TTC549 (cell line): Measurements from ENCODE around the gene C4BPB.

Experiments
- FAIRE-seq: peaks from 2 replicates; lab custom pipeline; 2012; peaks lifted over from hg19 to GRCh38; lab: Jason Lieb, UNC

Gene C4BPB

DNA sequence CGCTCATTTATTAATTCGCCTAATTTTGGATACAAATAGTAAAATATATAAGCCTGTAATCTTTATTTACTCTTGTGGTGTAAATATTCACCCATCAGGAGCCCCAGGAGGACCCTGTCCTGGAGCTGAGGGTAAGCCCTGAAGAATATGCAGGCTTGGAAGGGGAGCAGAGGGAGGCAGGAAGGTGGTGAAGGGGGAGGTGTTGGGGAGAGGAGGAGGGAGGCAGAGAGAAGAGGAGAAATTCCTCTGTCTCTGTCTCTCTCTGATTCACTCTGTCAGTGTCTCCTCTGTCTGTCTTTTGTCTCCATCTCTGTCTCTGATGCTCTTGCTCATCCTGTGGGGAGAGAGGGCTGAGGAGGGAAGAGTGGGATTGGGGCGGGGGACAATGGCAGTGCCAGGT is 2.8 kb upstream of the C4BPB start:
- no peak for FAIRE-seq

DNA sequence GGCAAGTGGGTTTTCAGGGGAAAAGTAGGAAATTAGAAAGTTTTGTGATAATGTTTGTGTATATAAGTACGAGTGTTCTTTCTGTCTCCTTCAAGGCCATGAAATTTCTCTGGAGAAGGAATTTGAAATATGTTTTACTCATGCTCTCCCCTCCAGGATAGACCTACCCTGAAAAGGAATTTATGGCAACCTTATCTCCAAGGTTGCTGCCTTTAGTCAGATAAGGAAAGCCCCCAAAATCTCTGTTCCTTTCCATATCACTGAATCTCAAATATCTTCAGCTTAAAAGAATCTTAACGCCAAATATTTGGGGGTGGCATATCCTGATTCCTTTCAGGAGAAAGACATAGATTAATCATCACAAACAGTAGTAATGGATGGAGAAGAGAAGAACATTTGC is 499 bp upstream of the C4BPB start:
- FAIRE-seq: no peak

DNA sequence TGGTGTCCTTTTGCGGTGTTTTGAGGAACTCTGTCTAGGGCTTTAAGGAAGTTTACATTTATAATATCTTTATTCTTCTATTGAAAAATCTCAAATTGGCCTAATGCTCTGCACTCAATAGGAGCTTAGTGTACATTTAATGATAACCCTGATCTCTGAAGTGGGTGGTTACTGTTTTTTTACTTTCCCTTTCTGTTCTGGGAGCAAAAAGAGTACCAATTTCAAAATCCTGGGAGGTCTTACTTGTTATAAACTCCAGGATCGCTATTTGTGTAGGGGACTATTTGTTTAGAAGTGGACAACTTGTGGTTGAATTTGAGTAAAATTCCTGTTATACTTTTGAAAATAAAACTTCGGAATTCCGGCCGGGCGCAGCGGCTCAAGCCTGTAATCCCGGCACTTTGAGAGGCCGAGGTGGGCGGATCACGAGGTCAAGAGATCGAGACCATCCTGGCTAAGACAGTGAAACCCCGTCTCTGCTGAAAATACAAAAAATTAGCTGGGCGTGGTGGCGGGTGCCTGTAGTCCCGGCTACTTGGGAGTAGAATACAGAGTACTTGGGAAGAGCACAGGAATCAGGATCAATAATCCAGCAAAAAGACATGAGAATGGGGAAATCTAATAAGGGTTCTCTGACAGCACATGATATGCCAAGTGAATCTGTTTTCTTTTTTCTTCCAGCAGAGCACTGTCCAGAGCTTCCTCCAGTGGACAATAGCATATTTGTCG is 1.1 kb downstream of the C4BPB start:
- no peak for FAIRE-seq

DNA sequence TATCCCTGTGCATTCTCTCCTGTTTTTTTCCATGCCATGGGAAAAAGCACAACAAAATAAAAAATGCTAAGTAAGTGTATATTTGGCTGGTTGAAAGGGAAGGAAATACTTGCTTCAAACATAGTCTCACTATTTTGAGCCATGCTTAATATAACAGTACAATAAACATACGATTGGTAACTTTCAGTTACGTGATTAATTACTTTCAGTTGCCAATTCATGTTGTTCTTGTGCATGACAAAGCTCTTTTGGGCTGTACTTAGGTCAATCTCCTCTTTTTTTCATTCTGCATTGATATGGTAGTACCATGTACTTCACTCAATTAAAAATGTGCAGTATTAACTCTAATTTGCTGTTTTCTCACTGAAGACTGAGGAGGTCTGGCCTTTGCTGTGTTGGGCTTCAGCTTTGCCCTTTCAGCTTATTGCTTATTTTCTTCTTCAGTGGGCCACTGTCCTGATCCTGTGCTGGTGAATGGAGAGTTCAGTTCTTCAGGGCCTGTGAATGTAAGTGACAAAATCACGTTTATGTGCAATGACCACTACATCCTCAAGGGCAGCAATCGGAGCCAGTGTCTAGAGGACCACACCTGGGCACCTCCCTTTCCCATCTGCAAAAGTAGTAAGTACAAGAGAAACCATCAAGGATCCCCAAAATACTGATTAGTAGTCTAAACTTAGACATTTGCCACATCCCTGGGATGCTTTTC is 2.7 kb downstream of the C4BPB start:
- no peak for FAIRE-seq

DNA sequence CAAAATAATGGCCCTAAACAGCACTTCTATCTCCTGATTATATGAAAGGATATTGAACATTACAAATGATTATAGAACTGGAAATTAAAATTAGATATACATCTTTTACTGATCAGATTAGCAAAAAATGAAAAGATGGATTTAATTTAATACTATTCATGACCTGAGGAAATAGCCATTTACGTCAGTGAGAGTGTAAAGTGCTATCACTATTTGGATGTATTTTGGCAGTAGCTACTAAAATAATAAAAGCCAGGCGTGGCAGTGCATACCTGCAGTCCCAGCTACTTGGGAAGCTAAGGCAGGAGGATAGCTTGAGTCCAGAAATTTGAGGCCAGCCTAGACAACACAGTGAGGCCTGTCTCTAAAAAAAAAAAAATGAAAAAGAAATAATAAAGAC is 5.3 kb downstream of the C4BPB start:
- no peak for FAIRE-seq

DNA sequence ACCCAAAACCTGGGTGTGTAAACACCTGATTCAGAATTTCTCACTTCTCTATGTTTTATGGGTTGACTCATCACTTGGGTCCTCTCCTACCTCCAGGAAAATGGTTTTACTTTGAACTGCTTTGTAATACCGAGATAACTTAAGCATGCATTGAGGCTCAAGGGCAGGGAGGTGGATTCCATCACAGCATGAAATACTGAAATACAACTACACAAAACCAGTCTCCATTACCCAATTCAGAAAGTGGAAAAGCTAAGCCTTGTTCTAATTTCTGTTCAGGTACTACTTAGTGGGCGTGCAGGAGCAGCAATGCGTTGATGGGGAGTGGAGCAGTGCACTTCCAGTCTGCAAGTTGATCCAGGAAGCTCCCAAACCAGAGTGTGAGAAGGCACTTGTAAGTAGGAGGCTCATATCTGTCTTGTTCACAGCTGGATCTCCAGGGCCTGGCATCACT is 9.2 kb downstream of the C4BPB start:
- no peak for FAIRE-seq

DNA sequence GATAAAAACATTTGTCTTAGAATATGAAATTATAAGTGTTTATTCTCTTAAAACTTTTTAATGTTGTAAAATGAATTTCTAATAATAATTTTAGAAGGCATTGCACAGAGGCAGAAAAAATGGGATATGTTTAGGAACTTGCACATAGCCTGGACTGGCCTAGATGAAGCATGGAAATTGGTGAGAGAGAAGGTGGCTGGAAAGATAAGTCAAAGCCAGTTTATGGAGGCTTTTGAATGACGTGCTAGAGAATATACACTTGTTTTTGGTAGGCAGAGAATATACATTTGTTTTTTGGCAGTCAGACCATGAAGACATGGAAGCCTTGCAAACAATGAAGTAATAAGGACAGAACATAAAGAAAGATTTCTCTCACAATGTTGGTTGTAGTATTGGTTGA is 13.1 kb downstream of the C4BPB start:
- FAIRE-seq: no peak

DNA sequence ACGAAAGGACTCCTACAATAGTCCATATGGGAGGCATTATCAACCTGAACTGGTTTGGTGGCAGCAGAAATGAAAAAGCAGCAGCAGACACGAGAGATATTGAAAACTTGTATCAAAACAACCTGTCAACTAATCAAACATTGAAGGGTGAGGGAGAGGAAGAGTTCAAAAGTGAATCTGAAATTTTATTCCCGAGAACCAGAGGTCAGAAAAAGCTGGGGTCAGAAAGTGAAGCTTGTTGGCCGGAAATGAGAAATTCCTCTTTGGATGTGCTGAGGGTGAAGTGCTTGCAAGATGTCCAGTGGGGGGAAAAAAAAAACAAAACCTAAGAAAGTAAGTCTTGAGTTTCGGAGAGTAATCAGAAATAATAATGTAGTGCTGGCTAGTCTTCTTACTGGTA is 13.5 kb downstream of the C4BPB start:
- FAIRE-seq: no peak

DNA sequence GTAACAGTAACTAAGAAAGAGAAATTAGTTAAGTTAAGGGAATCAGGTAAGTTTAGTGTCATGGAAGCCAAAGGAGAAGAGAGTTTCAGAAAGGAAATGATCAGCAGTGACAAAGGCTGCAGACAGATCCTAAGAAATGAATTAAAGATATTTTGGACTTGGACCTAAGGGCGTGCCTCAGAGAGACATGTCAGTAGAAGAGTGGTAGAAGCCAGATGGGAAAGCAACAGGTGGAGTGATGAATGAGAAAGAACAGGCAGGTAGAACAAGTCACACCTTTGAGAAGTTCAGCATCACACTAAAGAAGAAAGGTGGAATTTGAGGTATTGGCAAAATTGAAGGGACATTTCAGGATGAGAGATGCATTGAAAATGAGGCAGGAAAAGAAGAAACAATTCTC is 14.0 kb downstream of the C4BPB start:
- FAIRE-seq: no peak

DNA sequence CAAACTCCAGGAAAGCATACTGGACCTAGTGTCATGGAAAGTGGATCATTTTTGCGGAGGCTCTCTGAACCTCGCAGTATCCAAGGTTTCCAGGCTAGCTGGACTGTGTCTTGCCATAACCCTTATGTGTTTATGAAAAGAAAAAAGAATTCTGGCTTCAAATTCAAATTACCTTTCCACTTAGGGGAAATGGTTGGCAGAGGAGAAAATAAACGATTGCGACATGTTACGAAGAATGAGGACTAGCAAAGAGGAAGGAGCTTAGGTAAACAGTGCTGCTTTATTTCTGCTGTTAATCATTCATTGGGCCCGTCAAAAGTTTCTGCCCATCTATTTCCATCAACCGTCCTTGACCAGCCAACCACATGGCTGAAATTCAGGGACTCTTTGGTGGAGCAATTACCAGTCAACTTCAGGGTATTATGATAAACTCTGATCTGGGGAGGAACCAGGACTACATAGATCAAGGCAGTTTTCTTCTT is 15.3 kb downstream of the C4BPB start, which contains the start of gene C4BPA:
C4BPA (plus strand) TSS at position 342 of the 482 bp plus-strand sequence. CDS start 8,793 bp downstream, outside the sequence.
- no peak for FAIRE-seq

DNA sequence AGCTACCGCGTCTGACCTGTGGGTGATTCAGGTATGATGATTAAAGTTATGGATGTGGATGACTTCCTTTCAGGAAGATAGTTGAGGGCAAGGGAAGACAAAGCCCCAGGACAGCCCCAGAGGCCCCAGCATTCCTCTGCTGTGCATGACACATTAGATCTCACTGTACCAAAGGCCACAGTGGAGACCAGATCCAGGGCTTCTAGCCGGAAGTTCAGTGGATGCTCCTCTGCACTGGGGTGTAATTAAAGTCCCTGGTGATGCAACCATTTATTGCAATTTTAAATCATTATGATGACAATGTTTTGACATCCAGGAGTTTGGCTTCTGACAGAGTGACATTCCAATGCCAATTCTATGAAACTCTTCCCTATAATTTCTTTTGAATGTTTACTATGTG is 20.3 kb downstream of the C4BPB start:
- FAIRE-seq: no peak

DNA sequence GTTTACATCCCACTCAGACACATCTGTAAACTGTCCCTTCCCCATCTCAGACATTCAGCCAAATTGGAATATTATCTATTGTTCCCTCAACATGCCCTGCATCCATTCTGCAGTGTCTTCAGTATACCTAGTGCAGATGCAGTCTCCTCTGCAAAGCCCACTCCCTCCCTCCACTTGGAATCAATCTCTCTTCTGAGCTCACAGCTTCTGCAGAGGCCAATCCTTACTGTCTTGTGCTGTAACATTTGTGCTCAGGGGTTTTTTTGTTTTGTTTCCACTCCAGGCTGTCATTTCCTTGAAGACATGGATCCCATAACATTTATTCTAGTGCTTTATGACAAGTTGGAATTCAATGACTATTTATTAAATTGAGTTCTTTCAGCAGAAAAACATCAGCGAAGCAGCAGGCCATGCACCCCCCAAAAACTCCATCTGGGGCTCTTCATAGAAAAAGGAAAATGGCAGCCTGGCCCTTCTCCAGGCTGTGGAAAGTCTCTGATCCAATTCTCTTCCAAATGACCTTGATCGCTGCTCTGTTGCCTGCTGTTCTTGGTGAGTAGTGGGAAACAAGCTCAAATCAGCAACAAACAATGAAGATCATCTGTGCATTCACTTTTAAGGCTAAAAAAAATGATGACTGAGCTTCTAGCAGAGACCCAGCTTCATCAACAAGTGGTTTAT is 24.1 kb downstream of the C4BPB start:
- no peak for FAIRE-seq

DNA sequence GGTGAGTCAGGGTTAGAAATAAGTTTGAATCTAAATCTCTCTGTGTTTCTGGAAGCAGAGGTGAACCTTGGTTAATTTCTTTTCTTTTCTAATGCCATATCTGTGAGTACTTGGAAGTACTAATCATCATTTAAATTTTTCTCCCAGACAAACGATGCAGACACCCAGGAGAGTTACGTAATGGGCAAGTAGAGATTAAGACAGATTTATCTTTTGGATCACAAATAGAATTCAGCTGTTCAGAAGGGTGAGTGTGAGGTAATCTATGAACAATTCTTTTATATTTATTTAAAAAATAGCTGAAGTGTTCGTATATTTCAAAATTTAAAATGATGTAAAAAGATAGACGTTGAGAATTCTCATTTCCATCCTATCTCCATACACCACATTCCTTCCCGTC is 26.6 kb downstream of the C4BPB start:
- no peak for FAIRE-seq

DNA sequence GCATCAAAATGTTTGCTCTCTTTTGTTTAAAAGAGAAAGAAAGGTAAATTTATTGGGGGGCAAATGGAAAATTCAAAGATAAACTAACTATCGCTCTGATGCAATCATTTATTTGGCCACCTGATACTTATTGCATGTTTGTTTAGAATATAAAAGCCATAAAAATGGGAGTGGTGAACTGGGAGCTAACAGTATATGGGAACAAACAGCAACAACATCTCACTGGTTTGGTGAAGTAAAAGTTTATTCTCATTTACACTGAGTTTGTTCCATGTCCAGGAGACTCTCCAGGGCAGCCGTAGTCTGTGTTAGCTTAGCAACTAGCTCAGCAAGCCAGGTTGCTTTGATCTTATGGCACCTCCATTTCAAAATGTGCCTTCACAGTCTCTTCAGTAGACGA is 35.7 kb downstream of the C4BPB start:
- no peak for FAIRE-seq

DNA sequence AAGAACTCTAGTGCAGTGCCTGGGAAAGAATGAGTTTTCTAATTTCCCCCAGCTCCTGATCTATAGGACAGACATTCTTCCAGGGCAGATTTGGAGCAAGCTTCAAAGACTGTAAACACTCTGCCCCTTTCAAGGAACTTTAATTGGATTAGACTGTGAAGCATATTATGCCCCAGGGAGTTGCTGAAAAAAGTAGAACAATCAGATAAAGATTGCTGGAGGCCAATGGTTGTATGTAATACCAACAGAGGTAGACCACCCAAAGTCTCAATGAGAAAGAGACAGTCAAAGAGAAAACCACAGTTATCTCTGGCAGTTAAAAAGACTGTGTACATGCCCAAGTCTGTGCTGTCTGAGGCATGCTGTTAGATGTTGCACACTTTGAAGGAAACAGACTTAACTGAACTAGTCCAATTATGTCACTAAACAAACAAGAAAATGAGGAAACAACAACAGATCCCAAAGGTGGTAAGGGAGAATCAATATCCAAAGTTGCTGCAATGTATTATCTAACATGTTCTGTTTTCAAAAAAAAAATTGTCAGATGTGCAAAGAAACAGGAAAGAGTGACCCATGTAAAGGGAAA is 39.8 kb downstream of the C4BPB start:
- no peak for FAIRE-seq

DNA sequence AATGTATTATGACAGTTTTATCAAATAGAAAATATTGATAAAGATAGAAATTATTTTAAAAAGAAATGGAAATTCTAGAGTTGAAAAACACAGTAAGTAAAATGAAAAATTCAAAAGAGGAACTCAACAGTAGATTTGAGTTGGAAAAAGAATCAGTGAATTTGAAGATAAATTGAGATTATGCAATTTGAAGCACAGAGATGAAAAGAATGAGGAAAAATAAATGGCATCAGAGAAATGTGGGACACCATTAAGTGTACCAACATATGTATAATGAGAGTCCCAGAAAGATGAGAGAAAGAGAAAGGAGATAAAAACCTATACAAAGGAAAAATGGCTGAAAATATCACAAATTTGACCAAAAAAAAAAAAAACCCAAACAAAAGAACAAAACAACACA is 40.4 kb downstream of the C4BPB start:
- FAIRE-seq: peak; percentile 46

DNA sequence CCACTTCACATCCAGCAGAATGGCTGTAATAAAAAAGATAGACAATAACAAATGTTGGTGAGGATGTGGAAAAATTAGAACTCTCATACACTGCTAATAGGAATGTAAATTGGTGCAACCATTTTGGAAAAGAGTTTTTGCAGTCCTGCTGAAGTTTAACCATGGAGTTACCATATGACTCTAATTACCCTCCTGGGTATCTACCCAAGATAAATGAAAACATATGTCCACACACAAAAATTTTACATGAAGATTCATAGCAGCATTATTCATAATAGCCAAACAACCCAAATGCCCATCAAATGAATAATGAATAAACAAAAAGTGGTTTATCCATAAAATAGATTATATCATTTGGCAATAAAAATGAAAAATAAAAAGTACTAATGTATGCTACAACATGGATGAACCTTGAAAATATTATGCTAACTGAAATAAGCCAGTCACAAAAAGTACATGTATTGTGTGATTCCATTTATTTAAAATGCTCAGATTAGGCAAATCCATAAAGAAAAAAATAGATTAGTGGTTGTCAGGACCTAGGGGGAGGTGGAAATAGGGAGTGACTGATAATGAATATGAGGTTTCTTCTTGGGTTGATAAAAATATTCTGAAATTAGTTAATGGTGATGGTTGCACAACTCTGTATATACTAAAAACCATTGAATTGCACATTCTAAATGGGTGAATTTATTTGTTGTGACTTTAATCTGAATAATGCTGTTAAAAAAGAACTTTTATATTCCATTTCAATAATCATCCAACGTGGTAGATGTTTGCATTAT is 41.8 kb downstream of the C4BPB start:
- no peak for FAIRE-seq

DNA sequence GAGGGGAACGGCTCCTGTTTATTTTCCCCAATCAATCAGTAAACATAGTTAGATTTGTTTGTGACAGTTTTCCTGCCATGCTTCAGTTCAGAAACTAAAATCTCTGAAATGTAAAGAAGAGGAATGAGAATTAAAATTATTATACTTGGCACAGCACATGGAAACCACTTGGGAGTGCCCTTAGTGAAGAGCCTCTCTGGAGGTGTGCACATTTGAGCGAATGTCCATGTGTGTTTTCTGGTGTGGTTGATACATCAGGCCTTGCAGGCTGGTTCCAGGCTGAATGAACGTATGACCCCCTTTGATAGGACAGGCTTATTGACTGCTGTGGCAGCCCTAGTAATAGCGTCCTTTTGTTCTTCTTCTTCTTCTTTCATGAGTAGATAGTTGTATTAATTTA is 42.5 kb downstream of the C4BPB start:
- no peak for FAIRE-seq

DNA sequence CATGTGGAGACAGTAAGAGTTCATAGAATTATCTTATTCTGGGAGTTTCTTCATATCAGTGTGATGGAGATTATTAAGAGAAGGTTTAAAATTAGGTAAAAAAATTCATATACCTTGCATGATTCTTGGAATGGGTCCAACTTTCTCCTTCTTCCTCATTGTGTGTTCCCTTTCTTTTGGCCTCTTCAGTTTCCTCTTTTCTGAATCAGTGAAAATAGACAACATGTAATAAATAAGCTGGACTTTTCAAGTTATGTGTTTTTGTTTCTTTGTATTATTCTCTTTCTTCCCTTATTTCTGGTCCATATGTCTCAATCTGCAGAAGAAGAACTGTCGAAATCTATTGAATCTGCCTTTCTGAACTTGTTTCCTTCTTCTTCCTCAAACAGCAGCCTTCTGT is 45.9 kb downstream of the C4BPB start:
- FAIRE-seq: no peak

DNA sequence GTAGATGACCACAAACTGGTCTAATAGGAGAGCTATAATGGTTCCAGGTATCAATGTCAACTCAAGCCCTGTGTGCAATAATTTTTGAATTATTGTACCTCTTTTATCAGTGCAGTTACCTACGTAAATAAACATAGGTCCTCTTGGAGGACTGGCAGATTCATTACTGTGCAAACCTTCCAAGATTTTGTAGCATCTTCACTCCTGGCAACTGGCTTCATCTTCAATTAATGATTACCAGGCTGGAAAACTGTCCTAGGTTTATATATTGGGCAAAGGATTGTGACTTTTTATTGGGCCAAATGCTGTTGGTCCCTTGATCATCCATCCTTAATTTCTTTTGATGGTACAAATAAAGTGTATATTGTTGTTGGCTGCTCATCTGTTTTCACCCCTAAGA is 51.0 kb downstream of the C4BPB start:
- FAIRE-seq: no peak

DNA sequence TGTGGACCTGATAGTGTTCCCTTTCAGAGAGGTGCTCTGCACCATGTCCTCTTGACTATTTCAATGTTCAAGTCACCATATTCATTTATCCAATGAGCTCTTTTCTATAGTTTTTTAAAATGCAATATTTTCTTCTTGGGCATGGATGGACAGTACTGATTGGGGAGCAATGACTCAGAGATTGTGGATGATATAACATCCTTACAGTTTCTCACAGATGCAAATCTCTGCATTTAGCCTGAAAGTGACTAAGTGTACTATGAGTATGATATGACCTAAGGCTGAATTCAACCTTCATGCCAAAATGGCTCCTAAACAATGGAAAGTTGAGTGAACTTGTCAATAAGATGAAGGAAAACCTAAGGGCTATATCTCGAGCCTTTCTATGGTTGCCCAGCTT is 51.9 kb downstream of the C4BPB start:
- no peak for FAIRE-seq
